GM12878 (cell line): ENCODE measurements around the gene COL23A1. TPM values are rescaled to one million over a fixed set of nuclear protein-coding genes. Genes with fewer than 3 reads are reported as not detected.
A peak's percentile ranks its signal among the peaks of the same experiment; 100 is the strongest.

Experiments used
- ATAC-seq: fragments of 200-7000 bp; cut with Tn5 transposase; 3 replicates; pipeline ENCODE4 v1.9.1; 2020; ENCODE audit warnings: mild to moderate bottlenecking, moderate library complexity
- BruUV-seq: library from RNA; stranded (reverse); fragments of 400-500 nt; replicated peaks from 2 replicates; lab custom pipeline; 2021; lab: Mats Ljungman, UMichigan
- CTCF ChIA-PET: fragments of 300-600 bp; sonication (Branson Sonifier 250); formaldehyde crosslinking; extraction: SDS; loops from one replicate; lab custom pipeline; 2021; ENCODE audit warnings: inconsistent platforms; lab: Yijun Ruan, JAX
- POLR2A ChIA-PET: fragments of 350-600 bp; formaldehyde crosslinking; extraction: SDS; loops from one replicate; lab custom pipeline; 2021; ENCODE audit warnings: inconsistent platforms; lab: Charles Lee
- RAD21 ChIA-PET: fragments of 300-600 bp; sonication (Branson Sonifier 250); formaldehyde crosslinking; loops from one replicate; lab custom pipeline; 2023; ENCODE audit warnings: antibody characterized with exemption; ENCODE audit not compliant: unreplicated experiment; lab: Charles Lee
- SMC1A ChIA-PET: fragments of 300-600 bp; sonication (Branson Sonifier 250); formaldehyde crosslinking; loops from one replicate; lab custom pipeline; 2023; ENCODE audit not compliant: unreplicated experiment, uncharacterized antibody; lab: Charles Lee
- DNase-seq: peaks from one replicate; pipeline ENCODE4 v3.0.0-alpha.2; 2011; ENCODE audit warnings: low read depth, low spot score
- FAIRE-seq: peaks from 3 replicates; lab custom pipeline; 2011; peaks lifted over from hg19 to GRCh38; lab: Jason Lieb, UNC
- H2AFZ ChIP-seq: 2 replicates; pipeline ENCODE4 v1.6.0; 2011; ENCODE audit warnings: low read depth, low read length, control low read depth; ENCODE audit not compliant: control insufficient read depth
- H3K27ac ChIP-seq: 2 replicates; pipeline ENCODE4 v1.5.1; 2011; ENCODE audit warnings: control low read depth; ENCODE audit not compliant: control insufficient read depth, insufficient read depth
- H3K27me3 ChIP-seq, 2 experiments: replicated peaks in 1 of 2; 2 replicates each; pipeline versions ENCODE4 v1.6.0 to v1.6.1; 2011; ENCODE audit warnings: low read length in 1 of 2; ENCODE audit not compliant: control insufficient read depth in 2 of 2, insufficient read depth in 2 of 2
- H3K36me3 ChIP-seq, 2 experiments: 2 replicates each; pipeline ENCODE4 v1.5.1; 2011; ENCODE audit warnings: low read length in 1 of 2; ENCODE audit not compliant: control insufficient read depth in 2 of 2, insufficient read depth in 2 of 2
- H3K4me1 ChIP-seq: 2 replicates; pipeline ENCODE4 v1.6.1; 2011; ENCODE audit warnings: mild to moderate bottlenecking, low read length, moderate library complexity, mixed read lengths; ENCODE audit not compliant: control insufficient read depth, insufficient read depth
- H3K4me2 ChIP-seq: 2 replicates; pipeline ENCODE4 v1.6.0; 2011; ENCODE audit warnings: control low read depth; ENCODE audit not compliant: control insufficient read depth, insufficient read depth
- H3K4me3 ChIP-seq: fragments of 200-600 bp; sonication (generic); 2 replicates; pipeline ENCODE4 v1.5.1; 2016
- H3K79me2 ChIP-seq: 2 replicates; pipeline ENCODE4 v1.6.0; 2011; ENCODE audit warnings: low read length; ENCODE audit not compliant: control insufficient read depth, insufficient read depth
- H3K9ac ChIP-seq: 2 replicates; pipeline ENCODE4 v1.8.0; 2011; ENCODE audit warnings: low read length, control low read depth, mixed read lengths; ENCODE audit not compliant: control insufficient read depth, insufficient read depth
- H3K9me3 ChIP-seq: replicated peaks from 3 replicates; pipeline ENCODE4 v1.5.1; 2011; ENCODE audit warnings: mild to moderate bottlenecking, low read length; ENCODE audit not compliant: control insufficient read depth, insufficient read depth
- H4K20me1 ChIP-seq: 2 replicates; pipeline ENCODE4 v1.6.0; 2011; ENCODE audit not compliant: control insufficient read depth, insufficient read depth
- CUX1 ChIP-seq: IDR thresholded peaks from 2 replicates; pipeline ENCODE4 v1.6.1; 2012; ENCODE audit warnings: improper control_type of control experiment, low read depth, low read length; ENCODE audit not compliant: insufficient replicate concordance
- EZH2 ChIP-seq: IDR thresholded peaks from 2 replicates; pipeline ENCODE4 v1.6.1; 2012; ENCODE audit warnings: low read depth, mild to moderate bottlenecking, control low read depth, inconsistent platforms, low read length, borderline replicate concordance; ENCODE audit not compliant: control insufficient read depth
- POLR2A ChIP-seq: IDR thresholded peaks from 2 replicates; pipeline ENCODE4 v1.6.1; 2011; ENCODE audit warnings: low read depth, mild to moderate bottlenecking, low read length
- POU2F2 ChIP-seq: IDR thresholded peaks from 3 replicates; pipeline ENCODE4 v1.6.1; 2011; ENCODE audit warnings: low read depth, mild to moderate bottlenecking, low read length, borderline replicate concordance
- RBBP5 ChIP-seq: fragments of 200-600 bp; sonication (generic); conservative IDR thresholded peaks from 2 replicates; pipeline ENCODE4 v1.6.1; 2016
- SMAD5 ChIP-seq: IDR thresholded peaks from 2 replicates; pipeline ENCODE4 v1.6.1; 2016; ENCODE audit warnings: antibody characterized with exemption, low read depth
- STAT1 ChIP-seq: fragments of 450-650 bp; conservative IDR thresholded peaks from 2 replicates; pipeline ENCODE4 v1.6.1; 2014; ENCODE audit warnings: antibody characterized with exemption, mild to moderate bottlenecking
- ZBTB11 ChIP-seq: fragments of 450-650 bp; formaldehyde crosslinking; IDR thresholded peaks from 2 replicates; pipeline ENCODE4 v1.5.0; 2022; ENCODE audit warnings: mild to moderate bottlenecking, missing genetic modification characterization
- WGBS: methylation state at CpG from one replicate; pipeline ENCODE4 v1.1.6; 2016; ENCODE audit warnings: low lambda C conversion rate; ENCODE audit not compliant: insufficient replicate concordance, insufficient coverage; ENCODE audit errors: missing lambda C conversion rate; 5-methylcytosine and 5-hydroxymethylcytosine counted together
- in situ Hi-C: fragments of 300-500 bp; cut with MboI; formaldehyde crosslinking; loops from 9 replicates; pipeline ENCODE4 v1.14.3; 2018; ENCODE audit warnings: mixed read lengths
- intact Hi-C: fragments of 100-400 bp; cut with micrococcal nuclease; formaldehyde crosslinking; loops from one replicate; pipeline ENCODE4 v1.14.2; 2022; ENCODE audit not compliant: unreplicated experiment
- polyA plus RNA-seq, 11 experiments: library from polyadenylated mRNA; depleted of rRNA in 4 of 11; unstranded in 6 of 11; stranded (reverse) in 5 of 11; fragments of >200 nt; fragmentation: Nextera tagmentation in 4 of 11; fragmentation: Illumina TruSeq in 1 of 11; extraction: Ambion mirVana in 4 of 11; extraction: Trizol in 1 of 11; gene quantifications; 1 replicate in 1 of 11; 2 replicates in 10 of 11; pipeline versions ENCODE4 v1.2.1 to v1.2.3, GENCODE V29; 2011 to 2016; ENCODE audit warnings: inconsistent platforms in 2 of 11, missing spikeins in 2 of 11, low read depth in 1 of 11
- total RNA-seq, 4 experiments: library from RNA; depleted of rRNA in 3 of 4; stranded (reverse); fragments of >200 nt in 3 of 4; fragmentation: Illumina TruSeq in 1 of 4; extraction: Trizol in 1 of 4; gene quantifications; 2 replicates each; pipeline versions ENCODE4 v1.2.1 to v1.2.3, GENCODE V29; 2013 to 2021

Gene COL23A1
- total and polyA plus RNA-seq, 10 of the 15 experiments (the other 5 are each of a cell fraction or from before 2014, with no cell fraction given): 0.03 to 0.83 (median 0.09) TPM; not detected in 5

GRCh38 chr5:178210686-178211085 is 379.5 kb downstream of the COL23A1 start (continued):
- TF ChIP-seq ZBTB11 (CRISPR knock-in tag) (no peak), STAT1 (no peak), EZH2 (no peak), RBBP5 (no peak)
- TF ChIP-seq, all 136 proteins: peak for 0

- Histone ChIP-seq H2AFZ (no peak overlapping the region), H3K4me3 (no peak overlapping the region), H4K20me1 (peaks cover 24% of the 10 kb centered on the region), H3K27me3 (no peaks in the 10 kb centered on the region), H3K9ac (no peak overlapping the region), H3K36me3 (peaks cover 60 to 64% of the 10 kb centered on the region in 2 experiments), H3K4me1 (peaks cover 15% of the 10 kb centered on the region), H3K4me2 (peak overlapping the region; percentile 12), H3K9me3 (no peaks in the 10 kb centered on the region), H3K27ac (no peak overlapping the region), H3K79me2 (peaks cover 49% of the 10 kb centered on the region)
- no peak for ATAC-seq
- intact Hi-C loops: no loop called here
- ChIA-PET SMC1A (no interaction called here), RAD21 (no interaction called here), CTCF (interaction anchor here (1.1 kb wide), 1 partner anchor 21 kb away, joined by 3 read pairs; no protein-coding TSS in a partner anchor), POLR2A (interaction anchor here (2.0 kb wide), 1 partner anchor 22 kb away, joined by 4 read pairs; the partner anchor contains the start of gene PHYKPL)
- FAIRE-seq: no peak
- TF ChIP-seq POLR2A: peak; percentile 39
- TF ChIP-seq SMAD5: 0 out of 2 replicates have a peak, but pooled peaks have one; percentile 22
- no peak for TF ChIP-seq CUX1
- TF ChIP-seq POU2F2: 0 out of 3 replicates have a peak, but pooled peaks have one; percentile 12
- no TSS peak for BruUV-seq
- in situ Hi-C loops: no loop called here
- WGBS: 95% methylated on average over 18 of the region's 18 CpGs
- no peak for DNase-seq
Observed at GRCh38 chr5:178210073-178210535, 380.1 kb downstream of the COL23A1 start.
